ENCODE measurements around the gene ZNF530.

DNA sequence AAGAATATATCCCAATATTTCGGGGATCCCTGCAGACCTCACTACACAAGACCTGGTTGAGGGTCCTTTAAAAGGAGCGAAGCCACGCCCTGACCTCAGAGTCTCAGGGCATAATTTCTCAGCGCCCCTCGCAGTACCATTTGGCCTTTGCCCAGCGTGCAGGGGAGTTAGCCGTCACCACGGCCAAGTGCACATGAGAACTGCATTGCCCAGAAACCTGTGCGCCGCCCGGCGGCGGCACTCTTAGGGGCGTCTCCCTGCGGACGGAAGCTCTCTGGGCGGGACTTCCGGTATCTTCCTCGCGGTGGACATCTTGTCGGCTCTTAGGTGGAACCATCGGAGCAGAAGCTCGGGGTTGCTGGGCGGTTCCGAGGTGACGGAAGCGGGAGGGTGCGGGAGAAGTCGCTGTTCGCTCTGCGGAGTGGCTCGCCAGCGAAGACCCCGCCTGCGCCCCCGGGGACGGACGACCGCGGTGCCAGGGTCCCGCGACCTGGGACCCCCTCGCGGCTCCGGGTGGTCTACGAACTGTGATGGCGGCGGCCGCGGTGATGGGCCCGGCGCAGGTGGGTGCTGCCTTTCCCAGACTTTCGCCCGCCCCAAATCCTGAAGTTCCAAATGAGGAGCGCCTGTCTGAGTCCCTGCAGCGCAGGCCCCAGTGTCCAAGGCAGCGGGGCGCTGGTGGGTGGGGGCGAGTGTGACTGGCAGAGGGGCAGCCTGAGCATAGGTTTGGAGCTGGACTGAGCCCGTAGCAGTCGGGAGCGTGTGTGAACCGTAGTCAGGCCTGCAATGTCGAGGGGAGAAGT is 14.5 kb downstream of the ZNF530 start, which contains the start of gene ZNF134:
- peak; percentile 34 for TF ChIP-seq CTCF (IDR thresholded peaks at IDR 0.05)
- TF ChIP-seq EZH2 (IDR thresholded peaks at IDR 0.05; ENCODE audit: borderline replicate concordance, insufficient read depth, low read depth, low read length, poor library complexity, severe bottlenecking), result no peak
